H1 (cell line): ENCODE measurements around the gene BRPF1. TPM values are rescaled to one million over a fixed set of nuclear protein-coding genes. Genes with fewer than 3 reads are reported as not detected.

Experiments
- CTCF ChIA-PET: fragments of 300-600 bp; sonication (Branson Sonifier 250); formaldehyde crosslinking; loops from one replicate; lab custom pipeline; 2021; ENCODE audit not compliant: partially characterized antibody; lab: Charles Lee
- POLR2A ChIA-PET: fragments of 300-600 bp; sonication (Branson Sonifier 250); formaldehyde crosslinking; loops from one replicate; lab custom pipeline; 2021; ENCODE audit warnings: inconsistent platforms; ENCODE audit not compliant: partially characterized antibody; lab: Charles Lee
- DNase-seq, 2 experiments: peaks; one replicate each; pipeline versions ENCODE4 v3.0.0 to v3.0.0-alpha.2; 2010 to 2022; ENCODE audit warnings: low spot score in 2 of 2, low read depth in 1 of 2, mixed read lengths in 1 of 2
- FAIRE-seq: peaks from 2 replicates; lab custom pipeline; 2011; peaks lifted over from hg19 to GRCh38; lab: Jason Lieb, UNC
- H2AFZ ChIP-seq: 2 replicates; pipeline ENCODE4 v1.8.1; 2012; ENCODE audit warnings: low read length, inconsistent platforms
- H2AK5ac ChIP-seq: 2 replicates; pipeline ENCODE4 v1.6.1; 2013; ENCODE audit warnings: low read depth, low read length
- H2BK120ac ChIP-seq: replicated peaks from 2 replicates; pipeline ENCODE3; 2013; ENCODE audit warnings: low read depth, low read length, inconsistent platforms
- H2BK12ac ChIP-seq: 2 replicates; pipeline ENCODE4 v1.6.1; 2013; ENCODE audit warnings: low read depth, low read length
- H2BK15ac ChIP-seq: 2 replicates; pipeline ENCODE4 v1.6.1; 2013; ENCODE audit warnings: low read length
- H2BK20ac ChIP-seq: 2 replicates; pipeline ENCODE4 v1.6.1; 2013; ENCODE audit warnings: low read length
- H2BK5ac ChIP-seq: 2 replicates; pipeline ENCODE4 v1.6.1; 2013; ENCODE audit warnings: low read depth, low read length
- H3K14ac ChIP-seq: 2 replicates; pipeline ENCODE4 v1.6.1; 2013; ENCODE audit warnings: inconsistent platforms; ENCODE audit not compliant: insufficient read length
- H3K18ac ChIP-seq: 2 replicates; pipeline ENCODE4 v1.6.1; 2013; ENCODE audit warnings: low read length; ENCODE audit errors: extremely low read depth
- H3K23ac ChIP-seq: 2 replicates; pipeline ENCODE4 v1.6.1; 2013; ENCODE audit warnings: inconsistent platforms; ENCODE audit not compliant: insufficient read length
- H3K23me2 ChIP-seq: 2 replicates; pipeline ENCODE4 v1.6.1; 2013; ENCODE audit warnings: low read depth, low read length
- H3K27ac ChIP-seq: 2 replicates; pipeline ENCODE4 v1.6.1; 2011; ENCODE audit warnings: low read depth, low read length, inconsistent platforms
- H3K27me3 ChIP-seq, 4 experiments: replicated peaks in 1 of 4; 1 replicate in 1 of 4; 2 replicates in 3 of 4; pipeline versions ENCODE4 v1.6.1 to v1.8.1; 2011 to 2013; ENCODE audit warnings: low read length in 3 of 4, mild to moderate bottlenecking in 3 of 4, inconsistent platforms in 2 of 4, mixed read lengths in 2 of 4, moderate library complexity in 1 of 4; ENCODE audit not compliant: control insufficient read depth in 3 of 4, insufficient read depth in 3 of 4; ENCODE audit errors: extremely low read depth in 1 of 4
- H3K36me3 ChIP-seq, 4 experiments: 2 replicates each; pipeline versions ENCODE4 v1.6.1 to v1.8.1; 2011 to 2013; ENCODE audit warnings: mild to moderate bottlenecking in 4 of 4, low read length in 3 of 4, moderate library complexity in 2 of 4, control low read depth in 1 of 4, inconsistent platforms in 1 of 4; ENCODE audit not compliant: insufficient read depth in 4 of 4, control insufficient read depth in 2 of 4
- H3K4ac ChIP-seq: replicated peaks from 2 replicates; pipeline ENCODE3; 2013; ENCODE audit warnings: low read length, low read depth, mixed read lengths, inconsistent platforms; ENCODE audit not compliant: insufficient read length
- H3K4me1 ChIP-seq, 4 experiments: replicated peaks in 1 of 4; 1 replicate in 1 of 4; 2 replicates in 3 of 4; pipeline versions ENCODE4 v1.6.1 to v1.8.1; 2011 to 2013; ENCODE audit warnings: low read length in 3 of 4, inconsistent platforms in 2 of 4, mixed read lengths in 1 of 4; ENCODE audit not compliant: insufficient read depth in 4 of 4, control insufficient read depth in 3 of 4
- H3K4me2 ChIP-seq, 2 experiments: 2 replicates each; pipeline versions ENCODE4 v1.6.1 to v1.8.1; 2011 to 2013; ENCODE audit warnings: low read depth in 2 of 2, low read length in 2 of 2, control low read depth in 1 of 2, inconsistent platforms in 1 of 2, mild to moderate bottlenecking in 1 of 2; ENCODE audit not compliant: insufficient read depth in 1 of 2
- H3K4me3 ChIP-seq, 4 experiments: fragments of 200-600, 300-600 bp in 1 of 4; sonication (generic), shearing (Covaris generic), sonication (Bioruptor Twin) in 1 of 4; 2 replicates each; pipeline versions ENCODE4 v1.5.1 to v1.8.1; 2011 to 2016; ENCODE audit warnings: low read length in 4 of 4, low read depth in 3 of 4, control low read depth in 2 of 4, inconsistent platforms in 2 of 4, mild to moderate bottlenecking in 2 of 4, mixed read lengths in 1 of 4, moderate library complexity in 1 of 4; ENCODE audit not compliant: insufficient read depth in 2 of 4; ENCODE audit errors: extremely low read depth in 1 of 4
- H3K56ac ChIP-seq: replicated peaks from 2 replicates; pipeline ENCODE3; 2013; ENCODE audit warnings: low read depth, mild to moderate bottlenecking, mixed read lengths, low read length, inconsistent platforms; ENCODE audit not compliant: insufficient read length
- H3K79me1 ChIP-seq: 2 replicates; pipeline ENCODE4 v1.6.1; 2013; ENCODE audit warnings: low read depth, low read length, control low read depth
- H3K79me2 ChIP-seq, 2 experiments: 2 replicates each; pipeline versions ENCODE4 v1.6.1 to v1.8.1; 2012 to 2013; ENCODE audit warnings: low read length in 2 of 2, mild to moderate bottlenecking in 2 of 2, inconsistent platforms in 1 of 2; ENCODE audit not compliant: insufficient read depth in 2 of 2, control insufficient read depth in 1 of 2
- H3K9ac ChIP-seq, 4 experiments: replicated peaks in 1 of 4; 1 replicate in 1 of 4; 2 replicates in 3 of 4; pipeline versions ENCODE4 v1.6.1 to v1.8.1; 2011 to 2013; ENCODE audit warnings: low read depth in 3 of 4, low read length in 3 of 4, control low read depth in 2 of 4, mild to moderate bottlenecking in 2 of 4, moderate library complexity in 2 of 4, inconsistent platforms in 1 of 4; ENCODE audit errors: extremely low read depth in 1 of 4
- H3K9me3 ChIP-seq, 2 experiments: 2 replicates each; pipeline versions ENCODE4 v1.6.1 to v1.8.1; 2012 to 2013; ENCODE audit warnings: mild to moderate bottlenecking in 2 of 2, moderate library complexity in 2 of 2, control low read depth in 1 of 2, inconsistent platforms in 1 of 2, low read depth in 1 of 2, low read length in 1 of 2, mixed read lengths in 1 of 2; ENCODE audit not compliant: insufficient read depth in 2 of 2
- H4K20me1 ChIP-seq, 2 experiments: replicated peaks in 1 of 2; 2 replicates each; pipeline versions ENCODE3 to v1.8.1; 2011 to 2013; ENCODE audit warnings: inconsistent platforms in 2 of 2, low read length in 2 of 2, mild to moderate bottlenecking in 1 of 2; ENCODE audit not compliant: insufficient read depth in 2 of 2, control insufficient read depth in 1 of 2
- H4K5ac ChIP-seq: 2 replicates; pipeline ENCODE4 v1.6.1; 2013; ENCODE audit warnings: low read length, low read depth, mixed read lengths, inconsistent platforms; ENCODE audit not compliant: insufficient read length
- H4K8ac ChIP-seq: 2 replicates; pipeline ENCODE4 v1.8.0; 2013; ENCODE audit warnings: mild to moderate bottlenecking, moderate library complexity, low read length, inconsistent platforms; ENCODE audit not compliant: insufficient read depth; ENCODE audit errors: extremely low read depth
- H4K91ac ChIP-seq: replicated peaks from 2 replicates; pipeline ENCODE3; 2013; ENCODE audit warnings: low read length, mixed read lengths, inconsistent platforms; ENCODE audit not compliant: insufficient read length
- JUN ChIP-seq: IDR thresholded peaks from 2 replicates; pipeline ENCODE4 v1.6.1; 2011; ENCODE audit warnings: low read depth, mild to moderate bottlenecking, improper control_type of control experiment, low read length
- MAFK ChIP-seq: IDR thresholded peaks from 2 replicates; pipeline ENCODE4 v1.6.1; 2012; ENCODE audit warnings: low read depth, mild to moderate bottlenecking, improper control_type of control experiment, low read length
- WGBS, 2 experiments: shearing (Covaris generic) in 1 of 2; methylation state at CpG; one replicate each; pipeline versions ENCODE4 v1.1.6 to v1.1.7; 2013 to 2015; ENCODE audit warnings: low lambda C conversion rate in 2 of 2, mixed read lengths in 2 of 2, inconsistent platforms in 1 of 2, low coverage in 1 of 2, missing lambda C conversion rate in 1 of 2; ENCODE audit not compliant: insufficient replicate concordance in 2 of 2, insufficient coverage in 1 of 2, insufficient read length in 1 of 2; ENCODE audit errors: extremely low coverage in 1 of 2, missing lambda C conversion rate in 1 of 2; 5-methylcytosine and 5-hydroxymethylcytosine counted together
- polyA plus RNA-seq, 7 experiments: library from polyadenylated mRNA; depleted of rRNA in 3 of 7; stranded (reverse) in 5 of 7; unstranded in 2 of 7; fragments of >200 nt in 5 of 7; fragments of 200-250 nt in 2 of 7; gene quantifications; 1 replicate in 5 of 7; 2 replicates in 1 of 7; 4 replicates in 1 of 7; pipeline versions ENCODE4 v1.2.1 to v1.2.3, GENCODE V29; 2011 to 2013; ENCODE audit warnings: missing spikeins in 2 of 7, mixed read lengths in 2 of 7
- total RNA-seq: library from RNA; stranded (reverse); fragmentation: NEBNext Ultra II Directional; extraction: Animal tissue kit (Norgen Biotek cat#: 25700); gene quantifications from 2 replicates; pipeline ENCODE4 v1.2.1, GENCODE V29; 2021

Gene BRPF1
- total and polyA plus RNA-seq, 2 of the 8 experiments (the other 6 are each of a cell fraction or from before 2014, with no cell fraction given): 11.3 to 21.7 TPM

DNA sequence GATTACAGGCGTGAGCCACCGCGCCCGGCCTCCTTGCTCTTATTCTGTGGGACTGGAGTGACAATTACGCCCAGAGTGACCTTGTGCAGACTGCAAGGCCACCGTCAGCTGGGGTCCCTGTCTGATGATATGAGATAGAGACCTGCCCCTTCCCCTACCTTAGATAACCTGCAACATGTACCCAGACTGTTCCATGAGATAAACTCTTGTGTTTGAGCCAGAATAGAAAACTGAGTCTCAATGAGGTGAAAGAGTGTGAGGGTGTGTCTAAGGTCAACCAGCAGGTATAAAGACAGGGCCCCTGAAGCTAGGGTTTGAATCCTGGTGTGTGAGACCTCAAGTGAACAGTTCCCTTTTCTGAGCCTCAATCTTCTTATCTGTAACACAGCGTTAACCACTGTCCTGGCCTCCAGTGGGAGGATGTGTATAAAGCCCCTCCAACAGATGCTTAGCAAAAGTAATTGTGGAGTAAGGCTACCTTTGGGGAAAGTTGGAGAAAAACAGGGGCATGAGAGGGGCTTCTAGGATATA, 54.7 kb downstream of the BRPF1 start:
- no peak overlapping the region for H3K56ac ChIP-seq
- CTCF ChIA-PET: interaction anchor here (0.8 to 1.8 kb wide), 7 partner anchors 10 to 160 kb away, joined by 3 to 9 read pairs (median 3); no protein-coding TSS in a partner anchor
- no peak overlapping the region for H2AK5ac ChIP-seq
- 92% methylated on average over 7 of the region's 7 CpGs; no CpG with 5 or more reads in 1 of the 2 experiments for WGBS, 2 experiments
- H2BK15ac ChIP-seq: no peak overlapping the region
- no peak for TF ChIP-seq MAFK
- no peak for TF ChIP-seq JUN
- TF ChIP-seq, all 59 proteins: peak for 0
- Histone ChIP-seq H2BK20ac (no peak overlapping the region), H4K20me1 (peaks cover 0 to 1% of the 10 kb centered on the region in 2 experiments), H2BK5ac (no peak overlapping the region), H4K8ac (no peak overlapping the region), H3K23ac (no peak overlapping the region), H3K4ac (no peak overlapping the region), H4K5ac (no peak overlapping the region), H3K79me1 (no peaks in the 10 kb centered on the region), H3K36me3 (peaks cover 6 to 65% (median 35%) of the 10 kb centered on the region in 4 experiments), H2BK12ac (no peak overlapping the region), H3K9ac (no peak overlapping the region), H2BK120ac (no peak overlapping the region), H3K4me3 (no peak overlapping the region), H3K4me1 (no peaks in the 10 kb centered on the region), H3K4me2 (no peak overlapping the region), H3K9me3 (no peaks in the 10 kb centered on the region), H3K14ac (no peak overlapping the region), H3K18ac (no peak overlapping the region), H3K79me2 (no peaks in the 10 kb centered on the region; a peak in 1 of 4 replicates), H2AFZ (no peak overlapping the region), H3K27ac (no peak overlapping the region), H3K27me3 (no peaks in the 10 kb centered on the region), H3K23me2 (no peaks in the 10 kb centered on the region), H4K91ac (no peak overlapping the region)
- DNase-seq: no peak
- POLR2A ChIA-PET: interaction anchor here (1.0 to 2.3 kb wide), 3 partner anchors 10 to 27 kb away, joined by 3 to 10 read pairs (median 3); no protein-coding TSS in a partner anchor
- no peak for FAIRE-seq
